Ovary (tissue), 3 donors: ENCODE data around the gene SH3GL3.

Experiments used
- EP300 ChIP-seq: sonication (generic); formaldehyde crosslinking; IDR thresholded peaks from one replicate; pipeline ENCODE4 v1.6.1; 2017; ENCODE audit warnings: antibody characterized with exemption
- TF ChIP-seq, protein P1 (sequence below), 3 donors: fragments of 450-650 bp in 2 of 3; fragments of 200-600 bp in 1 of 3; IDR thresholded peaks; one replicate each; pipeline versions ENCODE4 v1.5.1 to v1.8.0; 2016 to 2022; ENCODE audit warnings: antibody characterized with exemption in 3 of 3, mild to moderate bottlenecking in 1 of 3
- donor health status: DM: no; HTN: no; CAD: no.

DNA sequence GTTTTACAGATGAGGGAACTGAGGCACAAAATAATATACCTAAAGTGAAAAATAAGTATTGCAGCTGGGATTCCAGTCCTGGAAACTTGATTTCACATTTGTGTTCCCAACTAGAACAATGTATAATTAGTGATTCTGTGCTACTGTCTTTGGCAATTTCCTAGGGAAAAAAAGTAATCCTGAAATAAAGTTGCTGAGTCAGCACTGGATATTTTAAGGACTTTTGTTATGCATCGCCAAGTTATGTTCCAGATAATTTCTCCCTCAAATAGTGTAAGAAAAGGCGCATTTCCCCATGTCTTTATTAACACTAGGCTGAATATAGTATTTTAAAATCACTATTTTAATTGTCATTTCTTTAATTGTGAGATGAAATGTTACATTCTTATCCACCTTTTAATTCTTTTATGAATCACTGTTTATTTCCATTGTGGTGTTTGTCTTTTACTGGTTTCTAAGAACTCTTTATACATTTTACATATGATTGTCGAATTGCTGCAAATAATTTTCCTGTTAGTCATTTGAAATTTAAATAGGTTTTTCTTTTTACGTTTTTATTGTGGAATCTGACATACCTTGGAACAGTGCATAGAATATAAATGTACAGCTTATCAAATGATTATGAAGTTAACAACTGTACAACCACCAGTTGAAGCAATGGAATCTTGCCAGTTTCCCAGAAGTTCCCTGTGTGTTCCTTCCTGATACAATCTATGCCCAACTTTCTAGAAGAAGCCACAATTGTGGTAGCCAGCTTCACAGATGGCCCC is 56.6 kb downstream of the SH3GL3 start:
- TF ChIP-seq, protein P1, sequence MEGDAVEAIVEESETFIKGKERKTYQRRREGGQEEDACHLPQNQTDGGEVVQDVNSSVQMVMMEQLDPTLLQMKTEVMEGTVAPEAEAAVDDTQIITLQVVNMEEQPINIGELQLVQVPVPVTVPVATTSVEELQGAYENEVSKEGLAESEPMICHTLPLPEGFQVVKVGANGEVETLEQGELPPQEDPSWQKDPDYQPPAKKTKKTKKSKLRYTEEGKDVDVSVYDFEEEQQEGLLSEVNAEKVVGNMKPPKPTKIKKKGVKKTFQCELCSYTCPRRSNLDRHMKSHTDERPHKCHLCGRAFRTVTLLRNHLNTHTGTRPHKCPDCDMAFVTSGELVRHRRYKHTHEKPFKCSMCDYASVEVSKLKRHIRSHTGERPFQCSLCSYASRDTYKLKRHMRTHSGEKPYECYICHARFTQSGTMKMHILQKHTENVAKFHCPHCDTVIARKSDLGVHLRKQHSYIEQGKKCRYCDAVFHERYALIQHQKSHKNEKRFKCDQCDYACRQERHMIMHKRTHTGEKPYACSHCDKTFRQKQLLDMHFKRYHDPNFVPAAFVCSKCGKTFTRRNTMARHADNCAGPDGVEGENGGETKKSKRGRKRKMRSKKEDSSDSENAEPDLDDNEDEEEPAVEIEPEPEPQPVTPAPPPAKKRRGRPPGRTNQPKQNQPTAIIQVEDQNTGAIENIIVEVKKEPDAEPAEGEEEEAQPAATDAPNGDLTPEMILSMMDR (IDR thresholded peaks at IDR 0.05): no peak
- no peak for TF ChIP-seq EP300
